Measurements from ENCODE around the gene RNF111. TPM values are rescaled to one million over a fixed set of nuclear protein-coding genes. Genes with fewer than 3 reads are reported as not detected.

Gene RNF111
- total and polyA plus RNA-seq, 9 of the 15 experiments (the other 6 are each of a cell fraction or from before 2014, with no cell fraction given), result 7.9 to 26.0 (median 14.4) TPM

- no peak for TF ChIP-seq ZNF212 (CRISPR knock-in tag; IDR thresholded peaks at IDR 0.05)
- TF ChIP-seq CHCHD3 (CRISPR knock-in tag; IDR thresholded peaks at IDR 0.05), result no peak
- TF ChIP-seq ATF3 (IDR thresholded peaks at IDR 0.05), result no peak
- TF ChIP-seq ATF3 (CRISPR knock-in tag; conservative IDR thresholded peaks at IDR 0.05), result no peak
- no peak for TF ChIP-seq ARID3A (IDR thresholded peaks at IDR 0.05; ENCODE audit: borderline replicate concordance, low read depth, low read length)
- TF ChIP-seq DDX20 (tag; IDR thresholded peaks at IDR 0.05; ENCODE audit: low read depth), result no peak
- no peak for TF ChIP-seq ZNF408 (CRISPR knock-in tag; IDR thresholded peaks at IDR 0.05; ENCODE audit: low read depth)
- no peak for TF ChIP-seq ARID2 (IDR thresholded peaks at IDR 0.05)
- TF ChIP-seq ZNF318 (IDR thresholded peaks at IDR 0.05; ENCODE audit: borderline replicate concordance in 1 of 2, low read depth in 1 of 2), result no peak
- TF ChIP-seq ZSCAN29 (IDR thresholded peaks at IDR 0.05), result no peak
- TF ChIP-seq SMARCE1 (IDR thresholded peaks at IDR 0.05), result 0 out of 2 replicates have a peak, but pooled peaks have one; percentile 16
- no peak for TF ChIP-seq ZNF41 (CRISPR knock-in tag; conservative IDR thresholded peaks at IDR 0.05)
- no peak for TF ChIP-seq TSC22D4 (tag; IDR thresholded peaks at IDR 0.05)
- no peak for TF ChIP-seq ETV6 (IDR thresholded peaks at IDR 0.05; ENCODE audit: borderline replicate concordance in 1 of 2, low read depth in 2 of 2, low read length in 1 of 2)
- no peak for TF ChIP-seq ETV6 (CRISPR knock-in tag; IDR thresholded peaks at IDR 0.05; ENCODE audit: borderline replicate concordance)
- TF ChIP-seq PKNOX1 (IDR thresholded peaks at IDR 0.05), result peak; percentile 62
- no peak for TF ChIP-seq MAFK (IDR thresholded peaks at IDR 0.05; ENCODE audit: low read length)
- no peak for TF ChIP-seq SMARCB1 (IDR thresholded peaks at IDR 0.05; ENCODE audit: insufficient read length, low read depth)
Measured at GRCh38 chr15:59017449-59017848, 30.0 kb downstream of the RNF111 start (continued).

All from K562 (cell line).